Activated B cell treated with CpG ODN at 0.5 μM for 24 hours (primary cell): ENCODE measurements around the gene REG1A. TPM values are rescaled to one million over a fixed set of nuclear protein-coding genes. Genes with fewer than 3 reads are reported as not detected.

ENCODE experiments used
- ATAC-seq: fragments of 200-7000 bp; cut with Tn5 transposase; one replicate; pipeline ENCODE4 v1.10.0; 2021; ENCODE audit warnings: low read depth, mild to moderate bottlenecking, moderate library complexity
- CTCF ChIA-PET: fragments of 350-600 bp; sonication (Branson Sonifier 250); formaldehyde crosslinking; loops from one replicate; lab custom pipeline; 2021; ENCODE audit warnings: antibody characterized with exemption; lab: Charles Lee
- POLR2A ChIA-PET: fragments of 350-600 bp; sonication (Branson Sonifier 250); formaldehyde crosslinking; loops from one replicate; lab custom pipeline; 2021; ENCODE audit warnings: antibody characterized with exemption; lab: Charles Lee
- DNase-seq: peaks from one replicate; pipeline ENCODE4 v3.0.0; 2022
- H3K27ac Mint-ChIP-seq: one replicate; pipeline ENCODE4 v1.8.0; 2020; ENCODE audit warnings: mixed read lengths
- H3K27me3 Mint-ChIP-seq: one replicate; pipeline ENCODE4 v1.8.0; 2021; ENCODE audit warnings: mixed read lengths
- H3K36me3 Mint-ChIP-seq: one replicate; pipeline ENCODE4 v1.8.0; 2021; ENCODE audit warnings: low read depth, mixed read lengths
- H3K4me1 Mint-ChIP-seq: one replicate; pipeline ENCODE4 v1.8.0; 2021; ENCODE audit warnings: mixed read lengths
- H3K4me3 Mint-ChIP-seq: one replicate; pipeline ENCODE4 v1.8.0; 2020; ENCODE audit warnings: mild to moderate bottlenecking, mixed read lengths
- H3K9me3 Mint-ChIP-seq: one replicate; pipeline ENCODE4 v1.8.0; 2020; ENCODE audit warnings: mixed read lengths
- CTCF ChIP-seq: fragments of 200-600 bp; IDR thresholded peaks from one replicate; pipeline ENCODE4 v1.8.0; 2022; ENCODE audit warnings: antibody characterized with exemption, mild to moderate bottlenecking
- intact Hi-C: fragments of 100-400 bp; cut with micrococcal nuclease; formaldehyde crosslinking; loops from one replicate; pipeline ENCODE4 v1.15.1; 2024
- total RNA-seq: library from RNA; stranded (reverse); gene quantifications from 2 replicates; pipeline ENCODE4 v1.2.3, GENCODE V29; 2022

REG1A gene
- total RNA-seq, 1 donor from 2014 or later = not detected

- CTCF ChIA-PET = no interaction called here
- Mint-ChIP-seq H3K9me3 (no peaks in the 10 kb centered on the region), H3K4me1 (peaks cover 19% of the 10 kb centered on the region), H3K27ac (no peak overlapping the region), H3K4me3 (no peak overlapping the region), H3K36me3 (no peaks in the 10 kb centered on the region), H3K27me3 (no peaks in the 10 kb centered on the region)
- intact Hi-C loops = no loop called here
- POLR2A ChIA-PET = no interaction called here
- no peak for DNase-seq
- no peak for TF ChIP-seq CTCF
- no peak for ATAC-seq
Observed at GRCh38 chr2:79085382-79085781, 34.9 kb upstream of the REG1A start.

GRCh38 chr2:79086255-79086654, 34.0 kb upstream of the REG1A start:
- intact Hi-C loops = no loop called here
- POLR2A ChIA-PET = no interaction called here
- no peaks in the 10 kb centered on the region for H3K9me3 Mint-ChIP-seq
- no peak for TF ChIP-seq CTCF
- no peak overlapping the region for H3K4me3 Mint-ChIP-seq
- no peak for DNase-seq
- no peak for ATAC-seq
- peaks cover 19% of the 10 kb centered on the region for H3K4me1 Mint-ChIP-seq
- no peaks in the 10 kb centered on the region for H3K27me3 Mint-ChIP-seq
- CTCF ChIA-PET = no interaction called here
- no peaks in the 10 kb centered on the region for H3K36me3 Mint-ChIP-seq
- H3K27ac Mint-ChIP-seq = no peak overlapping the region

GRCh38 chr2:79087785-79088364, 32.4 kb upstream of the REG1A start, which contains the start of gene REG1B:
TSS of gene REG1B (minus strand) at chr2:79087993. CDS start at chr2:79087612, 381 bp downstream.
- H3K36me3 Mint-ChIP-seq = no peaks in the 10 kb centered on the region
- no peak within 1 kb of the TSS for H3K4me3 Mint-ChIP-seq
- DNase-seq (no peak), ATAC-seq (no peak)
- intact Hi-C loops = no loop called here
- TF ChIP-seq CTCF = no peak
- ChIA-PET CTCF (no interaction called here), POLR2A (no interaction called here)
- H3K4me1 Mint-ChIP-seq = peaks cover 19% of the 10 kb centered on the region
- no peaks in the 10 kb centered on the region for H3K9me3 Mint-ChIP-seq
- no peak within 1 kb of the TSS for H3K27ac Mint-ChIP-seq
- H3K27me3 Mint-ChIP-seq = no peaks in the 10 kb centered on the region

GRCh38 chr2:79090693-79091092, 29.6 kb upstream of the REG1A start:
- Mint-ChIP-seq H3K4me3 (no peak overlapping the region), H3K27me3 (no peaks in the 10 kb centered on the region), H3K36me3 (no peaks in the 10 kb centered on the region), H3K4me1 (no peaks in the 10 kb centered on the region), H3K9me3 (no peaks in the 10 kb centered on the region), H3K27ac (no peak overlapping the region)
- ChIA-PET POLR2A (no interaction called here), CTCF (no interaction called here)
- no peak for TF ChIP-seq CTCF
- intact Hi-C loops = no loop called here
- ATAC-seq = no peak
- DNase-seq = no peak

GRCh38 chr2:79097843-79098242, 22.4 kb upstream of the REG1A start:
- Mint-ChIP-seq H3K36me3 (no peaks in the 10 kb centered on the region), H3K4me1 (peaks cover 28% of the 10 kb centered on the region), H3K27ac (no peak overlapping the region), H3K27me3 (no peaks in the 10 kb centered on the region), H3K4me3 (no peak overlapping the region), H3K9me3 (peaks cover 7% of the 10 kb centered on the region)
- intact Hi-C loops = no loop called here
- ChIA-PET POLR2A (no interaction called here), CTCF (no interaction called here)
- DNase-seq (no peak), ATAC-seq (no peak)
- TF ChIP-seq CTCF = no peak
